GM19372 (cell line): ENCODE results near the gene USP30.

Experiments used
- ATAC-seq: cut with Tn5 transposase; IDR thresholded peaks from one replicate; pipeline ENCODE4 v1.9.1; 2021; ENCODE audit warnings: mild to moderate bottlenecking, low read depth, moderate library complexity; ENCODE audit not compliant: unreplicated experiment

USP30 gene

DNA sequence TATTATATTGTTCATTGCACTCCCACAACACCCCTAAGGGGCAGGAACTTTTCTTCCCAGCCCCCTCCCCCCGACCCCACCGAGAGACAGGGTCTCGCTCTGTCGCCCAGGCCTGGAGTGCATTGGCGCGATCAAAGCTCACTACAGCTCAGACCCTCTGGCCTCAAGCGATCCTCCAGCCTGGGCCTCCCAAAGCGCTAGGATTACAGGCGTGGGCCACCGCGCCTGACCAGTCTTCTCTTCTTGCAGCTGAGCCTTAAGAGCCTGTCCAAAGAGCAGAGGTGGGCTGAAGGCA lies 44.7 kb downstream of the USP30 start:
- ATAC-seq = no peak

- peak; percentile 94 for ATAC-seq
Measured at GRCh38 chr12:109097435-109098182, 45.2 kb downstream of the USP30 start, which contains the start of gene UNG. Gene UNG (plus strand): TSS chr12:109097597. CDS start chr12:109097680, 83 bp downstream.

GRCh38 chr12:109098183-109098604 lies 45.8 kb downstream of the USP30 start:
- peak; percentile 15 for ATAC-seq

- ATAC-seq = no peak
Measured at GRCh38 chr12:109098651-109099050, 46.3 kb downstream of the USP30 start.

- ATAC-seq = no peak
Measured at GRCh38 chr12:109099431-109100020, 47.1 kb downstream of the USP30 start.

- ATAC-seq = no peak
Measured at GRCh38 chr12:109100741-109101140, 48.4 kb downstream of the USP30 start.

- no peak for ATAC-seq
Measured at GRCh38 chr12:109102491-109102890, 50.1 kb downstream of the USP30 start.

DNA sequence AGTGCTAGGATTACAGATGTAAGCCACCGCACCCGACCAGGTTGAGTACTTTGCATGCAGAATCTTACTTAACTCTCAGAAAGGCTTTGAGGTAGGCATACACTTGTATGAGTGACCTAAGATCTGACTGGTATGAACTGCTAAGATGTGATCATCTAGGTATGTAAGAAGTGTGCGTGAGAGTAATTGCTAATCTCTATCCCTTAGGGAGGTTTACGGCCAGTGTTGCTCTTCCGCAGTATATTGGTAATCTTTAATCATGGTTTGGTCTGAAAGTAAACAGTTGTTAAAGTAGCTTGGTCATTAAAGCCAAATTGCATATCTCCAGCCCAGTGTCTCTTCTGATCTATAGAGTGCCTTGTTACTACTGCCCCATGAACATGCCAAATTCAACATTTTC lies 52.8 kb downstream of the USP30 start:
- ATAC-seq = no peak

DNA sequence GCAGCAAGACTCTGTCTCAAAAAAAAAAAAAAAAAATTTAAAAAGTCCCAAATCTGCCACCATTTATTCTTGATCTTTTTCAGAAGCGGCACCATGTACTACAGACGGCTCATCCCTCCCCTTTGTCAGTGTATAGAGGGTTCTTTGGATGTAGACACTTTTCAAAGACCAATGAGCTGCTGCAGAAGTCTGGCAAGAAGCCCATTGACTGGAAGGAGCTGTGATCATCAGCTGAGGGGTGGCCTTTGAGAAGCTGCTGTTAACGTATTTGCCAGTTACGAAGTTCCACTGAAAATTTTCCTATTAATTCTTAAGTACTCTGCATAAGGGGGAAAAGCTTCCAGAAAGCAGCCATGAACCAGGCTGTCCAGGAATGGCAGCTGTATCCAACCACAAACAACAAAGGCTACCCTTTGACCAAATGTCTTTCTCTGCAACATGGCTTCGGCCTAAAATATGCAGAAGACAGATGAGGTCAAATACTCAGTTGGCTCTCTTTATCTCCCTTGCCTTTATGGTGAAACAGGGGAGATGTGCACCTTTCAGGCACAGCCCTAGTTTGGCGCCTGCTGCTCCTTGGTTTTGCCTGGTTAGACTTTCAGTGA lies 57.5 kb downstream of the USP30 start:
- no peak for ATAC-seq

DNA sequence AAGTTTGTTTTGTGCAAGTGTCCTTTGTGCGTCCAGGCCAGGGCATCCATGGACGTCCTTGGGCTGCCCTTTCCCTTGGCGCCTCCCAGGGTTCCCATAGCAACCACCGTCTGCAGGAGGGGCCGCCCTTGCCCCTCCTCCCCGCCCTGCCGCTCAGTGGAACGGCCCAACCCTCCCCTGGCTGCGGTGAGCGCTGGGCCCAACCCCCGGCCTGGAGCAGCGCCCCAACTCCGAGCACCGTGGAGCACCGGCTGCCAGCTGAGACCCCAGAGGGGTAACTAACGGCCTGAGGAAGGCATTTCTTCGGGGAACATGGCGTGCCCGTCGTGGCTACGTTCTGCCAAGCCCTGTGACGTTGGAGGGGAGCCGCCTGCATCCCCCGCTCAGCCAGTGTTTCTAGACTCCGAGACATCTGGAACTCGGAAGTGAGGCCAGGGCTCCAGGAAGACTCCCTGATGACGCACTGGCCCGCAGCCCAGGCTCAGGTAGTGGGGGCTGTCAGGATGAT lies 58.7 kb downstream of the USP30 start:
- ATAC-seq = peak; percentile 58

DNA sequence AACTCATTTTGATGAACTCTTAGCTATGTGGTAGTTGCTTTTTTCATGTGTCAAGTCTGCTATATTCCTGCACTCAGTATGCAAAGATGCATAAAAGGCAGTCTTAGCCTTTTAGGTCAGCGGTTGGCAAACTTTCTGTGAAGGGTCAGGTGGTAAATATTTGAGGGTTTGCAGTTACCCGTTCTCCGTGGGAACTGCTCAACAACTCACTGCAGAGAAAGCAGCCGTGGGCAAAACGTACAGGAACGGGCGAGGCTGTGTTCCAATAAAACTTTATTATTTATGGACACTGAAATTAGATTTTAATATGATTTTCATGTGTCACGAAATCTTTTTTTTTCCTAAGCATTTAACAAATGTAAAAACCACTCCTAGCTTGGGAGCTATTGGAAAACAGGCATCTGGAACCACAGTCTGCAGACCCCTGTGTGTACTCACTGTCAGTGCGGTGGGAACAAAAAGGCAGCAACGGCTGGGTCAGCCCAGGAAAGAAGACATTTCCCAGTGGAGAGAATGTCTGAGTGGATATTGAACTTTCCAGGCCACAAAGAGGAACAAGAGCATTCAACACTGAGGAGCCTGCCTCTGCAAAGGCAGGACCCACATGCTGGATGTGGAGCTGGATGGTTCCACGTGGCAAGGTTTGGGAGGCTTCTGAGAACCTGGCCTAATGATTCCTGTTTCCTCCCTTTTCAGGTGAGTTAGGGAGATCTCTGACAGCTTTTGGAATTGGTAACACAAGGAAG lies 60.5 kb downstream of the USP30 start:
- no peak for ATAC-seq

GRCh38 chr12:109113661-109114321 lies 61.4 kb downstream of the USP30 start:
- ATAC-seq = no peak

- ATAC-seq = no peak
Measured at GRCh38 chr12:109114644-109115043, 62.3 kb downstream of the USP30 start.

GRCh38 chr12:109115404-109115757 lies 63.0 kb downstream of the USP30 start:
- no peak for ATAC-seq

GRCh38 chr12:109115758-109116610 lies 63.6 kb downstream of the USP30 start, which contains the start of gene ACACB:
Gene ACACB (plus strand): TSS chr12:109116587. CDS start chr12:109139406, 22,819 bp downstream.
- ATAC-seq = no peak

DNA sequence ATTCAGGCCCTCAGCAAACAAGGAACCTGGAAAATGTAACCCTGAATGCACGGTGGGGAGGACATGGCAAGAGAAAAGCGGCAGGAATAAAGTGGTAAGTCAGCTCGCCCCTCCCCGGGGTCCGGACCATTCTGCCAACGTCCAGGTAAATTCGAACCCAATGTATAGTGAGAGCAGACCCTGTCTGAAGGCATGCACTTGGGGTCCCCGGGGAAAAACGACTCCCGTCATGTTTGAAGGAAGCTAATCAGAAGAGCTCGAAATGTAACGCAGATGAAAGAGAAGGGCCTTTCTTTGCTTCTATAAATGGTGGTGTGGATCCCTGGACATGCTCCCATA lies 64.2 kb downstream of the USP30 start:
- no peak for ATAC-seq

DNA sequence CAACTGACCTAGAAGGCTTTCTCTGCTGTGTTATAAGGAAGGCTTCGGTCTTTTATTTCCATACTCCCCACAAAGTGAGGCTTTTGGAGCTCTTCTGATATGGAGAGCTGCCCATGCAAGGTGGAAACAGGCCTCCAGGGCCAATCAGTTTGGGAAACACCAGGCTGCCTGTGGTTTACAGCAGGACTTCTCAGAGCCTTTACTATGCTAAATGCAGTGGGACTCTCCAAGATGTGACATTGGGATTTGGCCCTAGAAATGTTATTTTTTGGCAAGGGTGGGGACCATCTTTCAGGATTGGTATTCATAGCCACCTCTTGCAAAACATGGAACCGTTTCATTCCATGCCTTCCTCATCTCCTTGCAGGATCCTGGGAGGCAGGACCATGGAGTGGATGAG lies 67.7 kb downstream of the USP30 start:
- no peak for ATAC-seq

GRCh38 chr12:109120557-109120956 lies 68.2 kb downstream of the USP30 start:
- ATAC-seq = no peak

DNA sequence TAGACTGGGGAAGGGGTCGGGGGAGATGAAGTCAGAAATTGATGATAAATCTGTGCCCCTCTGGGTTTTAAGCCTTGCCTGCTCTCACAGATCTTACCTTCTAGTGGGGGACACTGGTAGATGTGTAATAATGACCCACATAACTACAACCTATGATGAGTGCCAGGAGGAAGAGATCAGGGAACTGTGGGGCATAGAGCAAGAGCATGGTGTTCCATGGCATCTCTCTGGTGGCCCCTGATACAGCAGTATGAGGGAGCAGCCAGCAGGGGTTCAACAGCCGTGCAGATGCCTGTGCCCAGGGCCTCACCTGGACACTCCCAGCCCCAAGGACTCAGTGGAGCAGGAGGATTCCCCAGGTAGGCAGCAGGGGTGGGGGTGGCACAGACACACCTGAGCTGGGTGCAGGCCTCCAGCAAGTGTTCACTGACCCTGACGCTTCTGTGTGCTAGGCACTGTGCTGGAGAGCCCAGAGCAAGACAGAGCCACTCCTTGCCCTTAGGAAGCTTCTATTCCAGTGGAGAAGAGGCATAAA lies 69.0 kb downstream of the USP30 start:
- no peak for ATAC-seq
